Calu3 (cell line): ENCODE results near the gene SAMD10. TPM values are rescaled to one million over a fixed set of nuclear protein-coding genes. Genes with fewer than 3 reads are reported as not detected.

ENCODE experiments used
- BruUV-seq: library from RNA; stranded (reverse); fragments of 400-500 nt; replicated peaks from 2 replicates; lab custom pipeline; 2021; lab: Mats Ljungman, UMichigan
- CTCF ChIA-PET: fragments of 300-600 bp; sonication (Branson Sonifier 250); formaldehyde crosslinking; loops from one replicate; lab custom pipeline; 2022; ENCODE audit warnings: antibody characterized with exemption; lab: Charles Lee
- DNase-seq: peaks from one replicate; pipeline ENCODE4 v3.0.0; 2022
- H3K27ac Mint-ChIP-seq: one replicate; pipeline ENCODE4 v1.8.0; 2022; ENCODE audit warnings: mixed read lengths; ENCODE audit not compliant: unreplicated experiment
- H3K27me3 Mint-ChIP-seq: one replicate; pipeline ENCODE4 v1.8.0; 2022; ENCODE audit warnings: mixed read lengths; ENCODE audit not compliant: unreplicated experiment
- H3K36me3 Mint-ChIP-seq: one replicate; pipeline ENCODE4 v1.8.0; 2022; ENCODE audit warnings: mild to moderate bottlenecking, moderate library complexity, mixed read lengths; ENCODE audit not compliant: insufficient read depth, unreplicated experiment
- H3K4me1 Mint-ChIP-seq: one replicate; pipeline ENCODE4 v1.8.0; 2022; ENCODE audit warnings: mild to moderate bottlenecking, low read depth, mixed read lengths; ENCODE audit not compliant: unreplicated experiment
- H3K4me3 Mint-ChIP-seq: one replicate; pipeline ENCODE4 v1.8.0; 2022; ENCODE audit warnings: mild to moderate bottlenecking, low read depth, moderate library complexity, mixed read lengths; ENCODE audit not compliant: unreplicated experiment
- H3K9me3 Mint-ChIP-seq: one replicate; pipeline ENCODE4 v1.8.0; 2022; ENCODE audit warnings: low read depth, mixed read lengths; ENCODE audit not compliant: unreplicated experiment
- CTCF ChIP-seq: fragments of 200-600 bp; IDR thresholded peaks from one replicate; pipeline ENCODE4 v1.8.0; 2022; ENCODE audit warnings: antibody characterized with exemption; ENCODE audit not compliant: unreplicated experiment
- intact Hi-C: fragments of 100-400 bp; cut with micrococcal nuclease; formaldehyde crosslinking; loops from one replicate; pipeline ENCODE4 v1.10.0; 2022; ENCODE audit not compliant: unreplicated experiment
- total RNA-seq: library from RNA; stranded (reverse); gene quantifications from 2 replicates; pipeline ENCODE4 v1.2.3, GENCODE V29; 2022

The SAMD10 gene
- total RNA-seq, 1 experiment from 2014 or later = 23.6 TPM

DNA sequence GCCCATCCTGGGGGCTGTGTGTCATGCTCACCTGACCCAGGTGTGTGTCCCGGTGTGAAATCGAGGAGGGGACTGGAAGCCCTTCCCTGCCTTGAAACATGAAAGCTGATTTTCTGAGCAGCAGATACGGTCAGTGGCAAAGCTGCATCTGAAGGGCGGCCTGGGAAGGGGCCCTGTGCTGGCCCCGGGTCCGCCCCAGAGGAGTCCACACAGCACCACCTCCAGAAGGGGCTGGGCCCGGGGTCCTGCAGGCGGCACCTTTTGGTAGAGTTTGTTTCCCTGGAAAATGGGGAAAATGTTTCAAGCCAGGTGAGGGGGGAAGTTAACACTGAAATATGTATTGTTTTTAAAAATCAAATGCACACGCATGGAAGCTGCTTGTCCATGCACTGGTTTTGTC, 44.0 kb downstream of the SAMD10 start:
- BruUV-seq = no TSS peak
- H3K9me3 Mint-ChIP-seq = no peaks in the 10 kb centered on the region
- peaks cover 79% of the 10 kb centered on the region for H3K36me3 Mint-ChIP-seq
- no peak for TF ChIP-seq CTCF
- H3K27ac Mint-ChIP-seq = no peak overlapping the region
- H3K4me3 Mint-ChIP-seq = no peak overlapping the region
- CTCF ChIA-PET = no interaction called here
- DNase-seq = no peak
- no peaks in the 10 kb centered on the region for H3K27me3 Mint-ChIP-seq
- intact Hi-C loops = no loop called here
- no peaks in the 10 kb centered on the region for H3K4me1 Mint-ChIP-seq

DNA sequence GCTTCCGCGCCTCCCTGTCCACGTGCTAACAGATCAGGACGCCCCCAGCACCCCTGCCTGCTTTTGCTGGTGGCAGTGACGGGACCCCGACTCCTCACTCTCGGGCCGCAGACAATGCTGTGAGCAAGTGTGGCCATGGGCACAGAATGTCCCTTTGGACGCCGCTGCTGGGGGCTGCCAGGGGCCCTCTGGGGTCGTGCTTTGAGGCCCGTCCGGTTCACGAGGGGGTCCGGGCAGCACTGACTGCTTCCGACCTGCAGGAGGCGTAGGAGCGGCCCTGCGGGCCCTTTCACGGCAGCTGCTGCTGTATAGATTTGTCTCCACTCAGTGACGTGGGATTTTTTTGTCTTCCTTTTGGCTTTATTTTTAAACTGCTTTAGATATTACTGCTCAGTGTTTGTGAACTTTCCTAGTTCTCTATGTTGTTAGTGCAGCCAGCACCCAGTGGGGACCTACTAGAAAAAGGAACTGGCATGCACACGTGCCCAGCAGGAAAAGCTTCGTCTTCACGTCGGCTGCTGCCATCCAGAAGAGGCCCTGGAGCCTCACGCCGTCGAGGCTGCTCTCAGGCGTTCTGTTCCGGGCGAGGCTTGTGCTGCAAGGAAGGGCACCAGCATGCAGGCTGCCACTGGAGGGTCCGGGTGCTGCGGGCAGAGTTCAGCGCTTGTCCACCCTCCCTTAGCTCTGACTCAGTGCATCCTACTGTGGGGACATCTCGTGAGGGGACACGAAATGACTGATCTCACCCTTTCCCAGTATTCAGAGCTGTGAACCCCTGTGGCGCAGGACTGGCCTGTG, 45.0 kb downstream of the SAMD10 start:
- Mint-ChIP-seq H3K9me3 (no peaks in the 10 kb centered on the region), H3K27me3 (no peaks in the 10 kb centered on the region), H3K4me1 (no peaks in the 10 kb centered on the region), H3K4me3 (no peak overlapping the region), H3K27ac (no peak overlapping the region), H3K36me3 (peaks cover 78% of the 10 kb centered on the region)
- intact Hi-C loops = no loop called here
- DNase-seq = no peak
- BruUV-seq = no TSS peak
- TF ChIP-seq CTCF = no peak
- CTCF ChIA-PET = no interaction called here

GRCh38 chr20:63933646-63934045, 45.8 kb downstream of the SAMD10 start:
- Mint-ChIP-seq H3K27ac (no peak overlapping the region), H3K4me3 (no peak overlapping the region), H3K27me3 (no peaks in the 10 kb centered on the region), H3K4me1 (no peaks in the 10 kb centered on the region), H3K9me3 (no peaks in the 10 kb centered on the region), H3K36me3 (peaks cover 81% of the 10 kb centered on the region)
- intact Hi-C loops = no loop called here
- TF ChIP-seq CTCF = no peak
- CTCF ChIA-PET = no interaction called here
- BruUV-seq = TSS peak; percentile 29
- no peak for DNase-seq

DNA sequence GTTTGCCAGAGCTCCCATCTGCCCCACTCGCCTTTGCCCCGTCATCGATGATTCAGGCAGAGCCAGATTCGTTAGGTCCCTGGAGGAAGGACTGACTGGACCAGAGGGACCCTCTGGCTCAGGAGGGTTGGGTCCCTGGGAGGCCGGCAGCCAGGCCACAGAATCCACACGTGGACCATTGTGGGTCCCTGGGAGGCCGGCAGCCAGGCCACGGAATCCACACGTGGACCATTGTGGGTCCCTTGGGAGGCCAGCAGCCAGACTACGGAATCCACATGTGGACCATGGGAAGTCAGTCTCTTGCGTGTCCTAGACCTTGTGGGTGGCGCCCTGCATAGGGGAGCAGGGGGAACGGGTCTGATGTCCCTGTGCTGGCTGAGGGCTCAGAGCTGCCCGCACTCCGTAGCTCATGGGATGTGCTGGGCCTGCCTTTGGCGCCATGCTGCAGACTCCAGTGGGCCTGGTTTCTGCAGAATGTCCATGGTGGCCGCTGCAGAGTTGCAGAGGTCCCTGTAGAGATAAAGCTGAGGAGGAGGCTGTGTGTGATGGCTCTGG, 46.8 kb downstream of the SAMD10 start:
- TF ChIP-seq CTCF = no peak
- H3K27ac Mint-ChIP-seq = no peak overlapping the region
- H3K36me3 Mint-ChIP-seq = peaks cover 82% of the 10 kb centered on the region
- no peaks in the 10 kb centered on the region for H3K27me3 Mint-ChIP-seq
- no peak for DNase-seq
- intact Hi-C loops = no loop called here
- no peaks in the 10 kb centered on the region for H3K9me3 Mint-ChIP-seq
- no peak overlapping the region for H3K4me3 Mint-ChIP-seq
- BruUV-seq = no TSS peak
- CTCF ChIA-PET = no interaction called here
- H3K4me1 Mint-ChIP-seq = no peaks in the 10 kb centered on the region
